ENCODE measurements around the gene MRPL41.

DNA sequence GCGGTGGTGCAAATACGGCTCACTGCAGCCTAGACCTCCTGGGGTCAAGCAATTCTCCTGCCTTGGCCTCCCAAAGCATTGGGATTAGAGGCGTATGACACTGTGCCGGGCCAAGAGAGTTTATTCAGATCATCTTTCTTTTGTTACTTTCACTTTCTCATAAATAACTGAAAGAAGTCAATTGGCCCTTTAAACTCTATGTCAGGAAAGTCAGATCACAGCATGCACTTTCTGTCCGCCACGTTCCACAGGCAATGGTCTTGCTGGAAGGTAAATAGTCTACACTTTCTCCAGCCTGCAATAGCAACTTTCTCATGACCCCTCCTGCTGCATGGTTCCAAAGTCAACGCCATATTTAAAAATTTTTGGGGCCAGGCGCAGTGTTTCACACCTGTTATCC lies 47.3 kb downstream of the MRPL41 start:
- TF ChIP-seq, protein P1, sequence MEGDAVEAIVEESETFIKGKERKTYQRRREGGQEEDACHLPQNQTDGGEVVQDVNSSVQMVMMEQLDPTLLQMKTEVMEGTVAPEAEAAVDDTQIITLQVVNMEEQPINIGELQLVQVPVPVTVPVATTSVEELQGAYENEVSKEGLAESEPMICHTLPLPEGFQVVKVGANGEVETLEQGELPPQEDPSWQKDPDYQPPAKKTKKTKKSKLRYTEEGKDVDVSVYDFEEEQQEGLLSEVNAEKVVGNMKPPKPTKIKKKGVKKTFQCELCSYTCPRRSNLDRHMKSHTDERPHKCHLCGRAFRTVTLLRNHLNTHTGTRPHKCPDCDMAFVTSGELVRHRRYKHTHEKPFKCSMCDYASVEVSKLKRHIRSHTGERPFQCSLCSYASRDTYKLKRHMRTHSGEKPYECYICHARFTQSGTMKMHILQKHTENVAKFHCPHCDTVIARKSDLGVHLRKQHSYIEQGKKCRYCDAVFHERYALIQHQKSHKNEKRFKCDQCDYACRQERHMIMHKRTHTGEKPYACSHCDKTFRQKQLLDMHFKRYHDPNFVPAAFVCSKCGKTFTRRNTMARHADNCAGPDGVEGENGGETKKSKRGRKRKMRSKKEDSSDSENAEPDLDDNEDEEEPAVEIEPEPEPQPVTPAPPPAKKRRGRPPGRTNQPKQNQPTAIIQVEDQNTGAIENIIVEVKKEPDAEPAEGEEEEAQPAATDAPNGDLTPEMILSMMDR (IDR thresholded peaks at IDR 0.05) = no peak
- no peak for TF ChIP-seq EZH2phosphoT487 (IDR thresholded peaks at IDR 0.05)

Measured in neural progenitor cell (in vitro differentiated cells).